ENCODE results near the gene REEP3. TPM values are rescaled to one million over a fixed set of nuclear protein-coding genes. Genes with fewer than 3 reads are reported as not detected.

Gene REEP3
- total and polyA plus RNA-seq, 2 of the 8 experiments (the other 6 are each of a cell fraction or from before 2014, with no cell fraction given): 5.8 to 31.5 TPM

DNA sequence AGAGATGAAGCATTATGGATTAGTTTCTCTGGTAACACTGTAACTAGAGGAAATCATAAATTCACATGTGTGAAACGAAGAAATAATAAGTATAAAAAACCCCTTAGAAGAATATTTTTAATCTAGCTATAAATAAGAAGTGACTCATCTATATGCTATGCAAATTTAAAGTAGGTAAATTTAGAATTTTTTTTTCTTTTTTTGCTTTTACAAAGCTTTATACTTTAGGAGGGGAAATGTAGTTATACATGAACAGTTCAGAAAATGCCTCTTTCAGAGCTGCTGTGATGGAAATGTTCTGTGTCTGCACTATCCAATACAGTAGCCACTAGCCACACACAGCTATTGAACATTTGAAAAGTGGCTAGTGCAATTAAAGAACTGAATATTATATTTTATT, 87.3 kb downstream of the REEP3 start (continued):
- TF ChIP-seq PHF8 (conservative IDR thresholded peaks at IDR 0.05; ENCODE audit: low read depth, low read length) (no peak), E2F6 (IDR thresholded peaks at IDR 0.05) (no peak), SAP30 (IDR thresholded peaks at IDR 0.05; ENCODE audit: insufficient read depth, insufficient replicate concordance, low read length) (no peak), JUND (IDR thresholded peaks at IDR 0.05; ENCODE audit: low read length) (no peak), FOSL1 (IDR thresholded peaks at IDR 0.05; ENCODE audit: insufficient read depth, low read depth, low read length) (no peak)

Data from H1 (cell line).